Measurements from ENCODE around the gene PLEKHH1. TPM values are rescaled to one million over a fixed set of nuclear protein-coding genes. Genes with fewer than 3 reads are reported as not detected.
"Not testable (repeated sequence)": the region's sequence is repeated elsewhere in the genome, so short reads cannot be mapped to it uniquely, and the experiment has no call there.

PLEKHH1 gene
- total RNA-seq, 2 experiments from 2014 or later, result 4.8 to 6.7 TPM

GRCh38 chr14:67623114-67623513 lies 90.0 kb downstream of the PLEKHH1 start:
- Mint-ChIP-seq H3K9me3 (no peaks in the 10 kb centered on the region), H3K36me3 (ENCODE audit: low read depth) (no peaks in the 10 kb centered on the region), H3K4me3 (no peak overlapping the region), H3K4me1 (ENCODE audit: low read depth) (peaks cover 27% of the 10 kb centered on the region), H3K27ac (peak overlapping the region; percentile 55), H3K27me3 (peaks cover 12% of the 10 kb centered on the region)
- no peak for ATAC-seq
- POLR2A ChIA-PET, result interaction anchor here (0.8 to 1.0 kb wide), 4 partner anchors 12 to 81 kb away, joined by 3 read pairs; no protein-coding TSS in a partner anchor
- intact Hi-C loops (cut with micrococcal nuclease), result no loop called here
- CTCF ChIA-PET, result interaction anchor here (2.0 to 3.4 kb wide), 2 partner anchors 44 to 81 kb away, joined by 7 to 24 read pairs; no protein-coding TSS in a partner anchor
- TF ChIP-seq, protein P1, sequence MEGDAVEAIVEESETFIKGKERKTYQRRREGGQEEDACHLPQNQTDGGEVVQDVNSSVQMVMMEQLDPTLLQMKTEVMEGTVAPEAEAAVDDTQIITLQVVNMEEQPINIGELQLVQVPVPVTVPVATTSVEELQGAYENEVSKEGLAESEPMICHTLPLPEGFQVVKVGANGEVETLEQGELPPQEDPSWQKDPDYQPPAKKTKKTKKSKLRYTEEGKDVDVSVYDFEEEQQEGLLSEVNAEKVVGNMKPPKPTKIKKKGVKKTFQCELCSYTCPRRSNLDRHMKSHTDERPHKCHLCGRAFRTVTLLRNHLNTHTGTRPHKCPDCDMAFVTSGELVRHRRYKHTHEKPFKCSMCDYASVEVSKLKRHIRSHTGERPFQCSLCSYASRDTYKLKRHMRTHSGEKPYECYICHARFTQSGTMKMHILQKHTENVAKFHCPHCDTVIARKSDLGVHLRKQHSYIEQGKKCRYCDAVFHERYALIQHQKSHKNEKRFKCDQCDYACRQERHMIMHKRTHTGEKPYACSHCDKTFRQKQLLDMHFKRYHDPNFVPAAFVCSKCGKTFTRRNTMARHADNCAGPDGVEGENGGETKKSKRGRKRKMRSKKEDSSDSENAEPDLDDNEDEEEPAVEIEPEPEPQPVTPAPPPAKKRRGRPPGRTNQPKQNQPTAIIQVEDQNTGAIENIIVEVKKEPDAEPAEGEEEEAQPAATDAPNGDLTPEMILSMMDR (IDR thresholded peaks at IDR 0.05), result no peak
- no peak for DNase-seq

DNA sequence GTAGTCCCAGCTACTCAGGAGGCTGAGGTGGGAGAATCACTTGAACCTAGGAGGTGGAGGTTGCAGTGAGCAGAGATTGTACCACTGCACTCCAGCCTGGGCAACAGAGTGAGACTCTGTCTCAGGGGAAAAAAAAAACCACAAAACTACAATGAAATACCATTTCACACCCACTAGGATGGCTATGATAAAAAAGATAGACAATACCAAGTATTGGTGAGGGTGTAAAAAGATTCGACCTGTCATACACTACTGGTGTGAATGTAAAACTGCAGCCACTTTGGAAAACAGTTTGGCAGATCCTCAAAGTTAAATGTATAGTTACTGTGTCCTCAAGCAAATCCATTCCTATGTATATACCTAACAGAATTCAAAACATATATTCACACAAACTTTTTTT lies 93.0 kb downstream of the PLEKHH1 start:
- intact Hi-C loops (cut with micrococcal nuclease); DNase-seq; H3K4me3 Mint-ChIP-seq; CTCF ChIA-PET; H3K9me3 Mint-ChIP-seq; H3K27me3 Mint-ChIP-seq; POLR2A ChIA-PET; H3K36me3 Mint-ChIP-seq (ENCODE audit: low read depth); H3K27ac Mint-ChIP-seq; H3K4me1 Mint-ChIP-seq (ENCODE audit: low read depth): not testable (repeated sequence)
- ATAC-seq, result peak; percentile 57

GRCh38 chr14:67627519-67627918 lies 94.4 kb downstream of the PLEKHH1 start:
- no peak overlapping the region for H3K4me3 Mint-ChIP-seq
- no peaks in the 10 kb centered on the region for H3K36me3 Mint-ChIP-seq (ENCODE audit: low read depth)
- ChIA-PET CTCF (interaction anchor here (0.7 to 1.7 kb wide), 4 partner anchors 8 to 40 kb away, joined by 3 to 6 read pairs (median 3); partner anchors contain the start of gene PIGH), POLR2A (no interaction called here)
- H3K27me3 Mint-ChIP-seq, result no peaks in the 10 kb centered on the region
- intact Hi-C loops (cut with micrococcal nuclease), result no loop called here
- ATAC-seq (no peak), DNase-seq (no peak)
- TF ChIP-seq, protein P1 (IDR thresholded peaks at IDR 0.05), result no peak
- H3K4me1 Mint-ChIP-seq (ENCODE audit: low read depth), result peaks cover 8% of the 10 kb centered on the region
- H3K27ac Mint-ChIP-seq, result no peak overlapping the region
- H3K9me3 Mint-ChIP-seq, result no peaks in the 10 kb centered on the region

DNA sequence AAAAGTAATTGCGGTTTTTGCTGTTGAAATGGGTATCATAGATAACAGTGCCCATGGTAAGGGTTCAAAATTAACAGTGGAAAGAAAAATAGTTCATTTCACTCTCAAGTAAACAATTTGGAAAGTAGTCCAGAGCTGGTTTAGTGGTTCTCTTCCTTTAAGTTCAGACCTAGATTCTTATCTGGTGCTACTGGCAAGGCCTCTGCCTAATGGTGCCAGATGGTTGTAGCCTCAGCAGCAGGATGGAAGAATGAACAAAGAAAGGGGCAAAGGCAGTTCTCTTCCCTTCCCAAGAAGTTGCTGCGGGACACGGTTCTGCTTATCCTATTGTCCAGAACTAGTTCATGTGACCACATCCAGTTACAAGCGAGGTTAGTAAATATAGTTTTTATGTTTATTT lies 97.1 kb downstream of the PLEKHH1 start:
- intact Hi-C loops (cut with micrococcal nuclease), result no loop called here
- Mint-ChIP-seq H3K27ac (no peak overlapping the region), H3K4me3 (no peak overlapping the region), H3K4me1 (ENCODE audit: low read depth) (no peaks in the 10 kb centered on the region), H3K36me3 (ENCODE audit: low read depth) (no peaks in the 10 kb centered on the region), H3K9me3 (no peaks in the 10 kb centered on the region), H3K27me3 (no peaks in the 10 kb centered on the region)
- TF ChIP-seq, protein P1 (IDR thresholded peaks at IDR 0.05), result no peak
- ChIA-PET POLR2A (interaction anchor here (0.6 kb wide), 1 partner anchor 22 kb away, joined by 3 read pairs; no protein-coding TSS in a partner anchor), CTCF (interaction anchor here (1.7 kb wide), 1 partner anchor 11 kb away, joined by 5 read pairs; no protein-coding TSS in a partner anchor)
- ATAC-seq, result no peak
- no peak for DNase-seq

GRCh38 chr14:67630938-67631337 lies 97.8 kb downstream of the PLEKHH1 start:
- H3K9me3 Mint-ChIP-seq, result no peaks in the 10 kb centered on the region
- TF ChIP-seq, protein P1 (IDR thresholded peaks at IDR 0.05), result no peak

More at GRCh38 chr14:67630938-67631337, 97.8 kb downstream of the PLEKHH1 start:
- Mint-ChIP-seq H3K36me3 (ENCODE audit: low read depth) (no peaks in the 10 kb centered on the region), H3K27ac (no peak overlapping the region), H3K4me3 (no peak overlapping the region), H3K4me1 (ENCODE audit: low read depth) (no peaks in the 10 kb centered on the region), H3K27me3 (no peaks in the 10 kb centered on the region)
- POLR2A ChIA-PET, result interaction anchor here (0.6 kb wide), 1 partner anchor 23 kb away, joined by 3 read pairs; no protein-coding TSS in a partner anchor
- no peak for ATAC-seq
- intact Hi-C loops (cut with micrococcal nuclease), result no loop called here
- DNase-seq, result no peak
- CTCF ChIA-PET, result interaction anchor here (0.7 to 1.7 kb wide), 6 partner anchors 12 to 104 kb away, joined by 3 to 5 read pairs (median 3); no protein-coding TSS in a partner anchor
